HepG2 (cell line): ENCODE results near the gene SIGLEC8. TPM values are rescaled to one million over a fixed set of nuclear protein-coding genes. Genes with fewer than 3 reads are reported as not detected.

Source experiments
- ATAC-seq: fragments of 200-7000 bp; cut with Tn5 transposase; 3 replicates; pipeline ENCODE4 v1.9.1; 2020; ENCODE audit warnings: mild to moderate bottlenecking, moderate library complexity
- BruUV-seq: library from RNA; stranded (reverse); fragments of 400-500 nt; replicated peaks from 2 replicates; lab custom pipeline; 2021; lab: Mats Ljungman, UMichigan
- CTCF ChIA-PET: fragments of 300-600 bp; formaldehyde crosslinking; extraction: SDS; loops from one replicate; lab custom pipeline; 2021; ENCODE audit warnings: low total read pairs, inconsistent platforms, low intra/inter-chr PET ratio; lab: Yijun Ruan, JAX
- POLR2A ChIA-PET: fragments of 350-600 bp; sonication (Branson Sonifier 250); formaldehyde crosslinking; loops from one replicate; lab custom pipeline; 2020; ENCODE audit warnings: antibody characterized with exemption, inconsistent platforms; lab: Yijun Ruan, JAX
- DNase-seq: peaks from one replicate; pipeline ENCODE4 v3.0.0-alpha.2; 2015; ENCODE audit warnings: low spot score
- FAIRE-seq: peaks from 3 replicates; lab custom pipeline; 2011; peaks lifted over from hg19 to GRCh38; lab: Jason Lieb, UNC
- H2AFZ ChIP-seq: one replicate; pipeline ENCODE4 v1.6.1; 2011; ENCODE audit warnings: low read length, inconsistent platforms
- H3K27ac ChIP-seq: fragments of 300-600 bp; 3 replicates; pipeline ENCODE4 v1.8.0; 2011; ENCODE audit warnings: mixed run types, mild to moderate bottlenecking, mixed read lengths, low read length, inconsistent platforms; ENCODE audit not compliant: insufficient read depth; ENCODE audit errors: extremely low read length
- H3K27me3 ChIP-seq, 2 experiments: fragments of 200-600 bp in 1 of 2; 2 replicates in 1 of 2; 3 replicates in 1 of 2; pipeline versions ENCODE4 v1.6.0 to v1.8.0; 2011; ENCODE audit warnings: low read length in 2 of 2, mild to moderate bottlenecking in 2 of 2, moderate library complexity in 2 of 2, inconsistent platforms in 1 of 2; ENCODE audit not compliant: insufficient read depth in 2 of 2, control insufficient read depth in 1 of 2
- H3K36me3 ChIP-seq, 2 experiments: fragments of 200-600 bp in 1 of 2; replicated peaks in 1 of 2; 2 replicates in 1 of 2; 3 replicates in 1 of 2; pipeline versions ENCODE4 v1.5.1 to v1.8.0; 2011; ENCODE audit warnings: low read length in 2 of 2, inconsistent platforms in 1 of 2; ENCODE audit not compliant: insufficient read depth in 2 of 2, control insufficient read depth in 1 of 2
- H3K4me1 ChIP-seq: 2 replicates; pipeline ENCODE4 v1.5.1; 2012; ENCODE audit warnings: low read length, inconsistent platforms; ENCODE audit not compliant: insufficient read depth
- H3K4me2 ChIP-seq: 2 replicates; pipeline ENCODE4 v1.6.0; 2011; ENCODE audit warnings: low read depth, low read length, inconsistent platforms
- H3K4me3 ChIP-seq, 3 experiments: fragments of 200-600 bp in 1 of 3; sonication (generic), shearing (Covaris generic) in 1 of 3; replicated peaks in 1 of 3; 2 replicates each; pipeline ENCODE4 v1.5.1; 2011 to 2016; ENCODE audit warnings: low read length in 3 of 3, inconsistent platforms in 2 of 3, low read depth in 2 of 3, mild to moderate bottlenecking in 2 of 3, control low read depth in 1 of 3, mixed read lengths in 1 of 3; ENCODE audit not compliant: insufficient read depth in 1 of 3
- H3K79me2 ChIP-seq: one replicate; pipeline ENCODE4 v1.6.1; 2011; ENCODE audit warnings: low read length, inconsistent platforms; ENCODE audit not compliant: insufficient read depth
- H3K9ac ChIP-seq: 2 replicates; pipeline ENCODE4 v1.6.0; 2011; ENCODE audit warnings: mild to moderate bottlenecking, low read depth, low read length, inconsistent platforms; ENCODE audit not compliant: insufficient read depth
- H3K9me3 ChIP-seq: 2 replicates; pipeline ENCODE4 v1.5.1; 2012; ENCODE audit warnings: mild to moderate bottlenecking, low read length
- H4K20me1 ChIP-seq: 2 replicates; pipeline ENCODE4 v1.6.0; 2011; ENCODE audit warnings: inconsistent platforms, mild to moderate bottlenecking, low read length, moderate library complexity; ENCODE audit not compliant: insufficient read depth
- AHR ChIP-seq: IDR thresholded peaks from 2 replicates; pipeline ENCODE4 v1.6.1; 2018; ENCODE audit warnings: missing genetic modification reagents, missing compliant biosample characterization
- CCAR2 ChIP-seq: fragments of 200-400 bp; formaldehyde crosslinking; optimal IDR thresholded peaks from 2 replicates; pipeline ENCODE3; 2018; ENCODE audit warnings: low read depth, mild to moderate bottlenecking, low read length, moderate library complexity
- ELF4 ChIP-seq: sonication (generic); formaldehyde crosslinking; IDR thresholded peaks from 2 replicates; pipeline ENCODE4 v1.5.0; 2020; ENCODE audit warnings: missing genetic modification reagents, mild to moderate bottlenecking, moderate library complexity, borderline replicate concordance
- GMEB1 ChIP-seq: sonication (generic); formaldehyde crosslinking; IDR thresholded peaks from 2 replicates; pipeline ENCODE4 v1.5.1; 2020; ENCODE audit warnings: missing genetic modification reagents, mild to moderate bottlenecking, borderline replicate concordance
- HES4 ChIP-seq: sonication (generic); formaldehyde crosslinking; IDR thresholded peaks from 2 replicates; pipeline ENCODE4 v1.9.0; 2021; ENCODE audit warnings: mild to moderate bottlenecking, missing genetic modification reagents, borderline replicate concordance
- HNF4G ChIP-seq, 2 experiments: sonication (generic) in 1 of 2; formaldehyde crosslinking in 1 of 2; IDR thresholded peaks; 2 replicates each; pipeline versions ENCODE4 v1.4.0 to v1.6.1; 2011 to 2020; ENCODE audit warnings: borderline replicate concordance in 2 of 2, low read depth in 2 of 2, mild to moderate bottlenecking in 2 of 2, low read length in 1 of 2, missing genetic modification reagents in 1 of 2, moderate library complexity in 1 of 2
- IRF1 ChIP-seq: sonication (generic); formaldehyde crosslinking; IDR thresholded peaks from 2 replicates; pipeline ENCODE4 v1.4.0; 2020; ENCODE audit warnings: low read depth, mild to moderate bottlenecking, missing genetic modification reagents
- LRRFIP1 ChIP-seq: sonication (generic); formaldehyde crosslinking; conservative IDR thresholded peaks from 2 replicates; pipeline ENCODE4 v1.4.0; 2020; ENCODE audit warnings: missing genetic modification reagents
- PCBP2 ChIP-seq: fragments of 200-400 bp; formaldehyde crosslinking; optimal IDR thresholded peaks from 2 replicates; pipeline ENCODE3; 2018; ENCODE audit warnings: low read length, low read depth; ENCODE audit not compliant: poor library complexity, severe bottlenecking
- RFX5 ChIP-seq: IDR thresholded peaks from 2 replicates; pipeline ENCODE4 v1.6.1; 2011; ENCODE audit warnings: low read depth, low read length, improper control_type of control experiment
- ZBTB25 ChIP-seq: IDR thresholded peaks from 2 replicates; pipeline ENCODE4 v1.6.1; 2018; ENCODE audit warnings: missing genetic modification reagents
- ZFP1 ChIP-seq: IDR thresholded peaks from 2 replicates; pipeline ENCODE4 v1.6.1; 2016
- ZNF230 ChIP-seq: sonication (generic); formaldehyde crosslinking; IDR thresholded peaks from 2 replicates; pipeline ENCODE4 v1.4.0; 2020; ENCODE audit warnings: mild to moderate bottlenecking, missing genetic modification reagents
- ZNF564 ChIP-seq: sonication (generic); formaldehyde crosslinking; IDR thresholded peaks from 2 replicates; pipeline ENCODE4 v1.8.1; 2023; ENCODE audit warnings: mild to moderate bottlenecking, missing genetic modification reagents
- ZNF780A ChIP-seq: sonication (generic); formaldehyde crosslinking; IDR thresholded peaks from 2 replicates; pipeline ENCODE4 v1.8.0; 2022; ENCODE audit warnings: mild to moderate bottlenecking, missing genetic modification reagents, moderate library complexity
- ZSCAN20 ChIP-seq: sonication (generic); formaldehyde crosslinking; IDR thresholded peaks from 2 replicates; pipeline ENCODE4 v1.4.0; 2020; ENCODE audit warnings: missing genetic modification reagents, mild to moderate bottlenecking, borderline replicate concordance
- WGBS: methylation state at CpG from one replicate; pipeline ENCODE4 v1.1.6; 2017; ENCODE audit warnings: low lambda C conversion rate; 5-methylcytosine and 5-hydroxymethylcytosine counted together
- in situ Hi-C: cut with HindIII; loops from 2 replicates; pipeline ENCODE4 v1.10.0; 2017; ENCODE audit warnings: low pct_unique_long_range_greater_than_20kb; ENCODE audit not compliant: extremely low pct_ligation_motif_present
- intact Hi-C: fragments of 100-400 bp; cut with micrococcal nuclease; formaldehyde crosslinking; loops from one replicate; pipeline ENCODE4 v1.10.0; 2022; ENCODE audit not compliant: unreplicated experiment
- polyA plus RNA-seq, 8 experiments: library from polyadenylated mRNA; depleted of rRNA in 3 of 8; stranded (reverse) in 7 of 8; unstranded in 1 of 8; fragments of >200 nt; fragmentation: Illumina TruSeq in 4 of 8; extraction: Trizol in 4 of 8; gene quantifications; 2 replicates each; pipeline versions ENCODE4 v1.2.1 to v1.2.3, GENCODE V29; 2011 to 2016; ENCODE audit warnings: low read depth in 4 of 8, missing spikeins in 1 of 8, mixed read lengths in 1 of 8; ENCODE audit not compliant: insufficient read depth in 1 of 8
- total RNA-seq, 5 experiments: library from RNA; depleted of rRNA; stranded (reverse); fragments of >200 nt; fragmentation: Illumina TruSeq; extraction: Trizol; gene quantifications; 2 replicates each; pipeline ENCODE4 v1.2.3, GENCODE V29; 2016; ENCODE audit warnings: low read depth in 1 of 5

Gene SIGLEC8
- total and polyA plus RNA-seq, 2 of the 13 experiments (the other 11 are each of a cell fraction or from before 2014, with no cell fraction given), result not detected

- TF ChIP-seq ZNF564, result no peak
- TF ChIP-seq HNF4G (IDR thresholded peaks at IDR 0.05; ENCODE audit: borderline replicate concordance, low read depth, low read length), result no peak
- TF ChIP-seq HNF4G (CRISPR knock-in tag; IDR thresholded peaks at IDR 0.05; ENCODE audit: borderline replicate concordance, low read depth), result no peak
- TF ChIP-seq ZSCAN20, result no peak
- no peak for TF ChIP-seq RFX5
- TF ChIP-seq HES4 (CRISPR knock-in tag), result no peak
- TF ChIP-seq ELF4 (CRISPR knock-in tag), result no peak
- no peak for TF ChIP-seq ZBTB25 (CRISPR knock-in tag)
- TF ChIP-seq ZFP1 (CRISPR knock-in tag), result no peak
- no peak for TF ChIP-seq AHR
- no peak for TF ChIP-seq LRRFIP1 (CRISPR knock-in tag)
- TF ChIP-seq, all 625 proteins: peak for 0
Measured at GRCh38 chr19:51434456-51434855, 23.8 kb downstream of the SIGLEC8 start (continued).

GRCh38 chr19:51433043-51433442 is 25.2 kb downstream of the SIGLEC8 start:
- H3K4me2 ChIP-seq, result no peak overlapping the region
- no peaks in the 10 kb centered on the region for H4K20me1 ChIP-seq
- no peak overlapping the region for H2AFZ ChIP-seq
- peaks cover 0 to 1% of the 10 kb centered on the region in 2 experiments; a peak in 2 of 5 replicates for H3K27me3 ChIP-seq
- no peaks in the 10 kb centered on the region for H3K79me2 ChIP-seq
- ATAC-seq (no peak), DNase-seq (no peak), FAIRE-seq (no peak)
- BruUV-seq, result no TSS peak
- H3K4me1 ChIP-seq, result no peaks in the 10 kb centered on the region
- TF ChIP-seq GMEB1 (no peak), PCBP2 (no peak), CCAR2 (no peak), ZNF780A (CRISPR knock-in tag) (no peak), ZNF230 (CRISPR knock-in tag) (no peak), IRF1 (no peak)
- CTCF ChIA-PET, result no interaction called here
- intact Hi-C loops (no loop called here), in situ Hi-C loops (no loop called here)
- no peak overlapping the region for H3K27ac ChIP-seq
- WGBS, result 7% methylated on average over 4 of the region's 4 CpGs
- H3K9me3 ChIP-seq, result no peaks in the 10 kb centered on the region
- H3K4me3 ChIP-seq, result no peak overlapping the region
- POLR2A ChIA-PET, result no interaction called here
- H3K9ac ChIP-seq, result no peak overlapping the region
- H3K36me3 ChIP-seq, result no peaks in the 10 kb centered on the region
